ENCODE measurements around the gene ATP4A.

ATP4A gene

GRCh38 chr19:35507561-35507960, 55.9 kb downstream of the ATP4A start:
- Histone ChIP-seq H3K36me3 (ENCODE audit: insufficient read depth, low read length) (no peaks in the 10 kb centered on the region), H3K9ac (ENCODE audit: low read depth, low read length, poor library complexity, severe bottlenecking) (no peak overlapping the region)

DNA sequence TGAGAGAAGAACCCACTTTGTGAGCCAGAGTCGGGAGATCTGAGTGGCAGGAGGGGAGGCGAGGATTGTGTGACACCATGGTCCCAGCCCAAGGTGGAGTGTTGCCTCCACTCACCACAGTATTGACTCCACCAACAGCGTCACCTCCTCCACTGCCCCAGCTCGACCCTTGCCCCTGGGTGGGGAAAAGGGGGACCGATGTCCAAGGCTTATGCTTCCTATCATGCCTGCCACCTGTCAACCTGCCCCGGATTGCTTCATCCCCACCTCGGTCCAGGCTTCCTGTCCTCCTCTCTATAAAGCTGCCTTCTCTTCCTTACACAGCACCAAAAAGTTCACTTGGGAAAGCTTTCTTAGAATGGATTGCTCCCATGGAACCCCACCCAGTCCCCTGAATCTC, 57.4 kb downstream of the ATP4A start:
- TF ChIP-seq, protein P1, sequence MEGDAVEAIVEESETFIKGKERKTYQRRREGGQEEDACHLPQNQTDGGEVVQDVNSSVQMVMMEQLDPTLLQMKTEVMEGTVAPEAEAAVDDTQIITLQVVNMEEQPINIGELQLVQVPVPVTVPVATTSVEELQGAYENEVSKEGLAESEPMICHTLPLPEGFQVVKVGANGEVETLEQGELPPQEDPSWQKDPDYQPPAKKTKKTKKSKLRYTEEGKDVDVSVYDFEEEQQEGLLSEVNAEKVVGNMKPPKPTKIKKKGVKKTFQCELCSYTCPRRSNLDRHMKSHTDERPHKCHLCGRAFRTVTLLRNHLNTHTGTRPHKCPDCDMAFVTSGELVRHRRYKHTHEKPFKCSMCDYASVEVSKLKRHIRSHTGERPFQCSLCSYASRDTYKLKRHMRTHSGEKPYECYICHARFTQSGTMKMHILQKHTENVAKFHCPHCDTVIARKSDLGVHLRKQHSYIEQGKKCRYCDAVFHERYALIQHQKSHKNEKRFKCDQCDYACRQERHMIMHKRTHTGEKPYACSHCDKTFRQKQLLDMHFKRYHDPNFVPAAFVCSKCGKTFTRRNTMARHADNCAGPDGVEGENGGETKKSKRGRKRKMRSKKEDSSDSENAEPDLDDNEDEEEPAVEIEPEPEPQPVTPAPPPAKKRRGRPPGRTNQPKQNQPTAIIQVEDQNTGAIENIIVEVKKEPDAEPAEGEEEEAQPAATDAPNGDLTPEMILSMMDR (conservative IDR thresholded peaks at IDR 0.05; ENCODE audit: low read length), result no peak
- TF ChIP-seq EZH2phosphoT487 (IDR thresholded peaks at IDR 0.05; ENCODE audit: borderline replicate concordance), result no peak
- no peaks in the 10 kb centered on the region for H3K27me3 ChIP-seq (ENCODE audit: insufficient read depth, low read length, poor library complexity, severe bottlenecking)
- no peaks in the 10 kb centered on the region for H3K36me3 ChIP-seq (ENCODE audit: insufficient read depth, low read length)
- H3F3A ChIP-seq (ENCODE audit: low read depth), result no peaks in the 10 kb centered on the region
- H3K4me1 ChIP-seq (ENCODE audit: insufficient read depth, low read length, poor library complexity, severe bottlenecking), result peaks cover 13% of the 10 kb centered on the region
- no peaks in the 10 kb centered on the region for H3K9me3 ChIP-seq (ENCODE audit: insufficient read depth, low read depth, low read length)
- H3K4me3 ChIP-seq (ENCODE audit: low read length, poor library complexity, severe bottlenecking), result no peak overlapping the region
- H3K79me2 ChIP-seq (ENCODE audit: insufficient read depth, low read length), result no peaks in the 10 kb centered on the region
- no peaks in the 10 kb centered on the region for H3K9me2 ChIP-seq (replicated peaks; ENCODE audit: low read depth, low read length)
- no peak overlapping the region for H3K9ac ChIP-seq (ENCODE audit: low read depth, low read length, poor library complexity, severe bottlenecking)
- H3K4me2 ChIP-seq (ENCODE audit: low read depth, low read length, poor library complexity, severe bottlenecking), result no peak overlapping the region
- no peak overlapping the region for H2AFZ ChIP-seq (ENCODE audit: low read length)
- H4K20me1 ChIP-seq (ENCODE audit: insufficient read depth, low read length, poor library complexity, severe bottlenecking), result no peaks in the 10 kb centered on the region

More at GRCh38 chr19:35507561-35507960, 55.9 kb downstream of the ATP4A start:
- Histone ChIP-seq H3K4me2 (ENCODE audit: low read depth, low read length, poor library complexity, severe bottlenecking) (no peak overlapping the region), H3K9me3 (ENCODE audit: insufficient read depth, low read depth, low read length) (no peaks in the 10 kb centered on the region), H4K20me1 (ENCODE audit: insufficient read depth, low read length, poor library complexity, severe bottlenecking) (no peaks in the 10 kb centered on the region), H3K4me3 (ENCODE audit: low read length, poor library complexity, severe bottlenecking) (no peak overlapping the region), H3K4me1 (ENCODE audit: insufficient read depth, low read length, poor library complexity, severe bottlenecking) (peaks cover 13% of the 10 kb centered on the region), H3K27me3 (ENCODE audit: insufficient read depth, low read length, poor library complexity, severe bottlenecking) (no peaks in the 10 kb centered on the region), H3F3A (ENCODE audit: low read depth) (no peaks in the 10 kb centered on the region), H3K79me2 (ENCODE audit: insufficient read depth, low read length) (no peaks in the 10 kb centered on the region), H2AFZ (ENCODE audit: low read length) (no peak overlapping the region), H3K9me2 (replicated peaks; ENCODE audit: low read depth, low read length) (no peaks in the 10 kb centered on the region)
- TF ChIP-seq EZH2phosphoT487 (IDR thresholded peaks at IDR 0.05; ENCODE audit: borderline replicate concordance), result no peak
- TF ChIP-seq, protein P1 (conservative IDR thresholded peaks at IDR 0.05; ENCODE audit: low read length), result no peak

DNA sequence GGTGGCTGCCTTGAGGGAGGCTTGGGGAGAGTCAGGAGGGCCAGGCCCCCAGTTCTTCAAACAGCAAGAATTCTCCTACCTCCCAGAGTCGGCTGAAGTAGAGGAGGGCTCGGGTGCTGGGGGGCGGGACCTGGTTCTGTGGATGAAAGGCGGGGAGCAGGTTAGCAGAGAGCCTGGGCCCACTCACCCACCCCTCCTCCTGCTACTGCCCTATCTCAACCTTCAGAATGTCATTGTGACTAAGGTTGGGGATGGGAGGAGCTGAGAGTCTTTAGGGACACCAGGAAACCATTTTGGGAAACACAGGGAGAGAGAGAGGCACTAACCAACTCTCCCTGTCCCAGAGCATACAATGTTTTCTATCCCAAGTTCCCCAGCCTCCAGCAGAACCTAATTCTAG, 60.7 kb downstream of the ATP4A start:
- Histone ChIP-seq H3K4me3 (ENCODE audit: low read length, poor library complexity, severe bottlenecking) (no peak overlapping the region), H3K4me2 (ENCODE audit: low read depth, low read length, poor library complexity, severe bottlenecking) (no peak overlapping the region), H3K27me3 (ENCODE audit: insufficient read depth, low read length, poor library complexity, severe bottlenecking) (no peaks in the 10 kb centered on the region), H3K36me3 (ENCODE audit: insufficient read depth, low read length) (no peaks in the 10 kb centered on the region), H3K9me3 (ENCODE audit: insufficient read depth, low read depth, low read length) (no peaks in the 10 kb centered on the region), H4K20me1 (ENCODE audit: insufficient read depth, low read length, poor library complexity, severe bottlenecking) (no peaks in the 10 kb centered on the region), H3K9me2 (replicated peaks; ENCODE audit: low read depth, low read length) (no peaks in the 10 kb centered on the region), H3F3A (ENCODE audit: low read depth) (no peaks in the 10 kb centered on the region), H3K4me1 (ENCODE audit: insufficient read depth, low read length, poor library complexity, severe bottlenecking) (no peaks in the 10 kb centered on the region), H3K9ac (ENCODE audit: low read depth, low read length, poor library complexity, severe bottlenecking) (no peak overlapping the region), H2AFZ (ENCODE audit: low read length) (no peak overlapping the region), H3K79me2 (ENCODE audit: insufficient read depth, low read length) (no peaks in the 10 kb centered on the region)
- no peak for TF ChIP-seq EZH2phosphoT487 (IDR thresholded peaks at IDR 0.05; ENCODE audit: borderline replicate concordance)
- TF ChIP-seq, protein P1 (conservative IDR thresholded peaks at IDR 0.05; ENCODE audit: low read length), result no peak

All from Loucy (cell line).